22Rv1 (cell line): ENCODE data around the gene CDCA5.
"Not testable (repeated sequence)": the region's sequence is repeated elsewhere in the genome, so short reads cannot be mapped to it uniquely, and the experiment has no call there.

Experiments used
- CTCF ChIP-seq: fragments of 450-650 bp; IDR thresholded peaks from 2 replicates; pipeline ENCODE4 v1.5.1; 2017; ENCODE audit warnings: mild to moderate bottlenecking
- ZFX ChIP-seq: fragments of 450-650 bp; IDR thresholded peaks from 2 replicates; pipeline ENCODE4 v1.6.1; 2017; ENCODE audit warnings: antibody characterized with exemption, borderline replicate concordance

- TF ChIP-seq CTCF, ZFX: not testable (repeated sequence)
These were observed 35.2 kb upstream of the CDCA5 start for GRCh38 chr11:65118891-65119669.
